HCT116 (cell line): ENCODE data around the gene TMEM134. TPM values are rescaled to one million over a fixed set of nuclear protein-coding genes. Genes with fewer than 3 reads are reported as not detected.

Source experiments
- ATAC-seq: fragments of 200-7000 bp; cut with Tn5 transposase; 2 replicates; pipeline ENCODE4 v1.9.1; 2020; ENCODE audit warnings: mild to moderate bottlenecking, moderate library complexity
- BruUV-seq: library from RNA; stranded (reverse); fragments of 400-500 nt; replicated peaks from 2 replicates; lab custom pipeline; 2021; lab: Mats Ljungman, UMichigan
- CTCF ChIA-PET: fragments of 300-600 bp; sonication (Branson Sonifier 250); formaldehyde crosslinking; loops from one replicate; lab custom pipeline; 2021; ENCODE audit warnings: antibody characterized with exemption; lab: Charles Lee
- POLR2A ChIA-PET: fragments of 300-600, 350-600 bp; sonication (Branson Sonifier 250); formaldehyde crosslinking; loops from one replicate; lab custom pipeline; 2021; ENCODE audit warnings: antibody characterized with exemption; lab: Charles Lee
- RAD21 ChIA-PET, 2 experiments: fragments of 300-600 bp; sonication (Branson Sonifier 250); formaldehyde crosslinking; loops; one replicate each; lab custom pipeline; 2023; ENCODE audit warnings: low total read pairs in 2 of 2; ENCODE audit not compliant: uncharacterized antibody in 2 of 2, unreplicated experiment in 2 of 2, low non-redundant PET in 1 of 2; lab: Charles Lee
- DNase-seq: peaks from one replicate; pipeline ENCODE4 v3.0.0-alpha.2; 2010; ENCODE audit warnings: low read depth, low spot score
- H2AFZ ChIP-seq: fragments of 200-600 bp; shearing (Covaris generic), sonication (generic); 2 replicates; pipeline ENCODE4 v1.6.1; 2017; ENCODE audit warnings: low read depth, mixed run types, mixed read lengths, antibody characterized with exemption, low read length; ENCODE audit not compliant: poor library complexity, severe bottlenecking
- H3K27ac ChIP-seq: 2 replicates; pipeline ENCODE4 v1.5.1; 2012; ENCODE audit warnings: low read depth, low read length
- H3K27me3 ChIP-seq: fragments of 200-600 bp; sonication (generic); 2 replicates; pipeline ENCODE4 v1.6.1; 2016; ENCODE audit warnings: mixed run types, low read length, mixed read lengths; ENCODE audit not compliant: insufficient read depth
- H3K36me3 ChIP-seq, 2 experiments: fragments of 200-500 bp in 1 of 2; fragments of 200-600 bp in 1 of 2; sonication (Bioruptor generic) in 1 of 2; sonication (generic) in 1 of 2; 2 replicates each; pipeline versions ENCODE4 v1.5.1 to v1.6.1; 2014 to 2016; ENCODE audit warnings: low read length in 2 of 2, inconsistent platforms in 1 of 2, mixed read lengths in 1 of 2, mixed run types in 1 of 2; ENCODE audit not compliant: insufficient read depth in 2 of 2, control insufficient read depth in 1 of 2
- H3K4me1 ChIP-seq, 2 experiments: fragments of 200-600 bp in 1 of 2; sonication (generic) in 1 of 2; 2 replicates each; pipeline versions ENCODE4 v1.5.1 to v1.6.1; 2012 to 2017; ENCODE audit warnings: low read length in 2 of 2, inconsistent platforms in 1 of 2, mild to moderate bottlenecking in 1 of 2, mixed read lengths in 1 of 2, mixed run types in 1 of 2, moderate library complexity in 1 of 2; ENCODE audit not compliant: insufficient read depth in 2 of 2, control insufficient read depth in 1 of 2
- H3K4me2 ChIP-seq: fragments of 200-600 bp; sonication (generic); 2 replicates; pipeline ENCODE4 v1.6.1; 2017; ENCODE audit warnings: mixed run types, low read length, mixed read lengths
- H3K4me3 ChIP-seq, 2 experiments: fragments of 200-600 bp in 1 of 2; sonication (generic) in 1 of 2; replicated peaks in 1 of 2; 2 replicates each; pipeline ENCODE4 v1.5.1; 2011 to 2016; ENCODE audit warnings: low read length in 2 of 2, control low read depth in 1 of 2, low read depth in 1 of 2, mild to moderate bottlenecking in 1 of 2, mixed read lengths in 1 of 2, mixed run types in 1 of 2
- H3K79me2 ChIP-seq: fragments of 200-600 bp; sonication (generic); 2 replicates; pipeline ENCODE4 v1.6.1; 2017; ENCODE audit warnings: mild to moderate bottlenecking, mixed run types, low read length, moderate library complexity, mixed read lengths; ENCODE audit not compliant: insufficient read depth
- H3K9ac ChIP-seq: fragments of 200-600 bp; sonication (generic); 2 replicates; pipeline ENCODE4 v1.6.1; 2016; ENCODE audit warnings: low read length, mixed read lengths
- H3K9me2 ChIP-seq: fragments of 200-600 bp; sonication (generic), shearing (Covaris generic); 2 replicates; pipeline ENCODE4 v1.6.1; 2017; ENCODE audit warnings: mixed run types, mild to moderate bottlenecking, moderate library complexity; ENCODE audit not compliant: insufficient read depth
- H3K9me3 ChIP-seq, 2 experiments: fragments of 200-500 bp in 1 of 2; fragments of 200-600 bp in 1 of 2; sonication (Bioruptor generic) in 1 of 2; sonication (generic) in 1 of 2; 2 replicates each; pipeline ENCODE4 v1.6.1; 2014 to 2017; ENCODE audit warnings: low read length in 2 of 2, mixed read lengths in 2 of 2, inconsistent platforms in 1 of 2, low read depth in 1 of 2, mild to moderate bottlenecking in 1 of 2, mixed run types in 1 of 2, moderate library complexity in 1 of 2; ENCODE audit not compliant: control insufficient read depth in 1 of 2, insufficient read depth in 1 of 2
- H4K20me1 ChIP-seq: fragments of 200-600 bp; sonication (generic), shearing (Covaris generic); 2 replicates; pipeline ENCODE4 v1.6.1; 2017; ENCODE audit warnings: mixed run types, mild to moderate bottlenecking, moderate library complexity; ENCODE audit not compliant: insufficient read depth
- CEBPB ChIP-seq: IDR thresholded peaks from 2 replicates; pipeline ENCODE4 v1.6.1; 2012; ENCODE audit warnings: low read depth
- CTCF ChIP-seq, 3 experiments: fragments of 200-600 bp in 1 of 3; sonication (generic) in 1 of 3; IDR thresholded peaks in 2 of 3; conservative IDR thresholded peaks in 1 of 3; 2 replicates each; pipeline ENCODE4 v1.5.1; 2012 to 2017; ENCODE audit warnings: low read depth in 2 of 3, low read length in 2 of 3, antibody characterized with exemption in 1 of 3, borderline replicate concordance in 1 of 3, control low read depth in 1 of 3, mild to moderate bottlenecking in 1 of 3, mixed read lengths in 1 of 3, mixed run types in 1 of 3, moderate library complexity in 1 of 3; ENCODE audit not compliant: insufficient read depth in 1 of 3
- EGR1 ChIP-seq: IDR thresholded peaks from 2 replicates; pipeline ENCODE4 v1.6.1; 2012; ENCODE audit warnings: low read depth
- EZH2 ChIP-seq: fragments of 200-600 bp; sonication (generic); IDR thresholded peaks from 2 replicates; pipeline ENCODE4 v1.6.1; 2017; ENCODE audit warnings: antibody characterized with exemption, mixed run types
- EZH2phosphoT487 ChIP-seq: fragments of 200-600 bp; IDR thresholded peaks from 2 replicates; pipeline ENCODE4 v1.6.1; 2018; ENCODE audit warnings: antibody characterized with exemption, borderline replicate concordance
- FOSL1 ChIP-seq: IDR thresholded peaks from 2 replicates; pipeline ENCODE4 v1.6.1; 2012; ENCODE audit warnings: low read depth
- JUND ChIP-seq: IDR thresholded peaks from 2 replicates; pipeline ENCODE4 v1.6.1; 2012
- POLR2A ChIP-seq: IDR thresholded peaks from 2 replicates; pipeline ENCODE4 v1.7.0; 2011; ENCODE audit warnings: borderline replicate concordance; ENCODE audit not compliant: insufficient read depth, insufficient read length; ENCODE audit errors: extremely low read depth
- POLR2AphosphoS5 ChIP-seq: IDR thresholded peaks from 2 replicates; pipeline ENCODE4 v1.6.1; 2011; ENCODE audit warnings: mild to moderate bottlenecking, low read depth, low read length, moderate library complexity
- RAD21 ChIP-seq: IDR thresholded peaks from 2 replicates; pipeline ENCODE4 v1.6.1; 2012; ENCODE audit warnings: low read depth, mild to moderate bottlenecking
- SRF ChIP-seq: IDR thresholded peaks from 2 replicates; pipeline ENCODE4 v1.6.1; 2012; ENCODE audit warnings: low read depth
- TCF7L2 ChIP-seq: IDR thresholded peaks from 2 replicates; pipeline ENCODE4 v1.7.0; 2011; ENCODE audit warnings: borderline replicate concordance, inconsistent platforms; ENCODE audit not compliant: insufficient read depth, insufficient read length; ENCODE audit errors: extremely low read depth
- YY1 ChIP-seq: IDR thresholded peaks from 2 replicates; pipeline ENCODE4 v1.6.1; 2011; ENCODE audit warnings: low read length, low read depth, moderate library complexity, mild to moderate bottlenecking; ENCODE audit not compliant: insufficient replicate concordance; ENCODE audit errors: extremely low read depth
- ZBTB33 ChIP-seq: IDR thresholded peaks from 2 replicates; pipeline ENCODE4 v1.6.1; 2011; ENCODE audit warnings: mild to moderate bottlenecking, low read length, moderate library complexity; ENCODE audit not compliant: insufficient replicate concordance; ENCODE audit errors: extremely low read depth
- ZFX ChIP-seq: fragments of 450-650 bp; IDR thresholded peaks from 2 replicates; pipeline ENCODE4 v1.6.1; 2017
- intact Hi-C: fragments of 100-400 bp; cut with micrococcal nuclease; formaldehyde crosslinking; loops from 2 replicates; pipeline ENCODE4 v1.10.0; 2022
- total RNA-seq: library from RNA; stranded (reverse); gene quantifications from one replicate; pipeline ENCODE4 v1.2.1, GENCODE V29; 2021; ENCODE audit not compliant: unreplicated experiment
- TF ChIP-seq, protein P1 (sequence below): IDR thresholded peaks from 2 replicates; pipeline ENCODE4 v1.6.1; 2012; ENCODE audit warnings: low read depth

TMEM134 gene
- total RNA-seq, 1 experiment from 2014 or later, result 44.2 TPM

DNA sequence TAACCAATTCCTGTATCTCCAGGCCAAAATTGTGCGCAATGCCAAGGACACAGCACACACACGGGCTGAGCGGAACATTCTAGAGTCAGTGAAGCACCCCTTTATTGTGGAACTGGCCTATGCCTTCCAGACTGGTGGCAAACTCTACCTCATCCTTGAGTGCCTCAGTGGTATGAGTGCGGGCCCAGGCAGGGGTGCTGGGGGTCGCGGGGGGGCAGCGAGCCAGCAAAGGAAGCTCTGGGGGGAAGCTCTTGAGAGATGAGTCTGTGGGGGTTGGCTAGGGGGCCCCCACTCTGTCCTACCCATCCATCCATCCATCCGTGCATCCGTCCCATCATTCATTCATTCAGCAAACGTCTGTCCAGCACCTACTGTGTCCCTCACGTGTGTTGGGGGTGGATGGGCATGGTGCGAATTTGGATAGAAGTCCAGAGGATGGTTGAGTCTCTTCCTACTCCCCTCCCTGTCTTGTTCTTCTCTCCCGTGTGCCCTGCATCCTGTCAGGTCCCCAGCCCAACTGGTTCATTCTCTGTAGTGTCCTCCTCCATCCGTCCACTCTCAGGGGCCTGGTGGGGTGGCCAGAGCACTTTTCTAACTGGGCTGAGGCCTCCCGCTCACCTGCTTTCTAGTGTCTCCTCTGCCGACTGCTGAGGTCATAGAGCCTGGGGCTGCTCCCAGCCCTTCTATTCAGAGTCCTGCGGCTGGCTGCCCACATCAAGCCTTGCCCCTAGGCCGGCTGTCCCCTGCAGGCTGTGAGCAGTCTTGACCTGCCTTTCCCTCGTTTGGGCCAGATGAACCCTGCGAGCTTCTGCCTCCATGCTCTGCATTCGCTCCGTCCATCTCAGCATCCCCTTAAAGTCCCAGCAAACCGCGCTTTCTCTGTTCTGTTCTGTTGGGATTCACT is 37.5 kb downstream of the TMEM134 start:
- POLR2A ChIA-PET, result no interaction called here
- H3K4me3 ChIP-seq, result no peak overlapping the region
- CTCF ChIA-PET, result no interaction called here

More for the DNA sequence above, 37.5 kb downstream of the TMEM134 start:
- intact Hi-C loops, result no loop called here
- Histone ChIP-seq H3K27me3 (no peaks in the 10 kb centered on the region), H3K9me2 (no peaks in the 10 kb centered on the region), H3K4me1 (peaks cover 11 to 18% of the 10 kb centered on the region in 2 experiments), H4K20me1 (no peaks in the 10 kb centered on the region), H3K9ac (no peak overlapping the region), H3K36me3 (peaks cover 10 to 17% of the 10 kb centered on the region in 2 experiments; a peak in 3 of 4 replicates), H3K79me2 (peaks cover 27% of the 10 kb centered on the region), H3K27ac (no peak overlapping the region), H2AFZ (no peak overlapping the region), H3K4me2 (no peak overlapping the region), H3K9me3 (no peaks in the 10 kb centered on the region)
- no TSS peak for BruUV-seq
- RAD21 ChIA-PET, result no interaction called here
- DNase-seq (no peak), ATAC-seq (no peak)
- no peak for TF ChIP-seq POLR2A
- no peak for TF ChIP-seq CEBPB
- no peak for TF ChIP-seq POLR2AphosphoS5
- TF ChIP-seq, protein P1, sequence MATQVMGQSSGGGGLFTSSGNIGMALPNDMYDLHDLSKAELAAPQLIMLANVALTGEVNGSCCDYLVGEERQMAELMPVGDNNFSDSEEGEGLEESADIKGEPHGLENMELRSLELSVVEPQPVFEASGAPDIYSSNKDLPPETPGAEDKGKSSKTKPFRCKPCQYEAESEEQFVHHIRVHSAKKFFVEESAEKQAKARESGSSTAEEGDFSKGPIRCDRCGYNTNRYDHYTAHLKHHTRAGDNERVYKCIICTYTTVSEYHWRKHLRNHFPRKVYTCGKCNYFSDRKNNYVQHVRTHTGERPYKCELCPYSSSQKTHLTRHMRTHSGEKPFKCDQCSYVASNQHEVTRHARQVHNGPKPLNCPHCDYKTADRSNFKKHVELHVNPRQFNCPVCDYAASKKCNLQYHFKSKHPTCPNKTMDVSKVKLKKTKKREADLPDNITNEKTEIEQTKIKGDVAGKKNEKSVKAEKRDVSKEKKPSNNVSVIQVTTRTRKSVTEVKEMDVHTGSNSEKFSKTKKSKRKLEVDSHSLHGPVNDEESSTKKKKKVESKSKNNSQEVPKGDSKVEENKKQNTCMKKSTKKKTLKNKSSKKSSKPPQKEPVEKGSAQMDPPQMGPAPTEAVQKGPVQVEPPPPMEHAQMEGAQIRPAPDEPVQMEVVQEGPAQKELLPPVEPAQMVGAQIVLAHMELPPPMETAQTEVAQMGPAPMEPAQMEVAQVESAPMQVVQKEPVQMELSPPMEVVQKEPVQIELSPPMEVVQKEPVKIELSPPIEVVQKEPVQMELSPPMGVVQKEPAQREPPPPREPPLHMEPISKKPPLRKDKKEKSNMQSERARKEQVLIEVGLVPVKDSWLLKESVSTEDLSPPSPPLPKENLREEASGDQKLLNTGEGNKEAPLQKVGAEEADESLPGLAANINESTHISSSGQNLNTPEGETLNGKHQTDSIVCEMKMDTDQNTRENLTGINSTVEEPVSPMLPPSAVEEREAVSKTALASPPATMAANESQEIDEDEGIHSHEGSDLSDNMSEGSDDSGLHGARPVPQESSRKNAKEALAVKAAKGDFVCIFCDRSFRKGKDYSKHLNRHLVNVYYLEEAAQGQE, result no peak
- no peak for TF ChIP-seq ZBTB33
- TF ChIP-seq CTCF (IDR thresholded peaks at IDR 0.05 in 2 of 3, conservative IDR thresholded peaks at IDR 0.05 in 1 of 3; ENCODE audit: borderline replicate concordance in 1 of 3, insufficient read depth in 1 of 3, low read depth in 2 of 3, low read length in 2 of 3), result no peak
- TF ChIP-seq TCF7L2, result no peak
- TF ChIP-seq JUND, result no peak
- no peak for TF ChIP-seq EZH2phosphoT487
- TF ChIP-seq EGR1, result no peak
- no peak for TF ChIP-seq FOSL1
- no peak for TF ChIP-seq SRF
- TF ChIP-seq YY1, result no peak
- no peak for TF ChIP-seq RAD21
- no peak for TF ChIP-seq ZFX
- TF ChIP-seq EZH2, result no peak
